ENCODE data around the gene HIGD2A. TPM values are rescaled to one million over a fixed set of nuclear protein-coding genes. Genes with fewer than 3 reads are reported as not detected.
"Not testable (repeated sequence)": the region's sequence is repeated elsewhere in the genome, so short reads cannot be mapped to it uniquely, and the experiment has no call there.

The HIGD2A gene
- total RNA-seq, 1 donor from 2014 or later = 210 TPM

- intact Hi-C loops (cut with DNase I) = no loop called here
- ATAC-seq (ENCODE audit: poor library complexity) (peak; percentile 43), DNase-seq (no peak)
These were observed 878 bp downstream of the HIGD2A start for GRCh38 chr5:176389135-176390123.

DNA sequence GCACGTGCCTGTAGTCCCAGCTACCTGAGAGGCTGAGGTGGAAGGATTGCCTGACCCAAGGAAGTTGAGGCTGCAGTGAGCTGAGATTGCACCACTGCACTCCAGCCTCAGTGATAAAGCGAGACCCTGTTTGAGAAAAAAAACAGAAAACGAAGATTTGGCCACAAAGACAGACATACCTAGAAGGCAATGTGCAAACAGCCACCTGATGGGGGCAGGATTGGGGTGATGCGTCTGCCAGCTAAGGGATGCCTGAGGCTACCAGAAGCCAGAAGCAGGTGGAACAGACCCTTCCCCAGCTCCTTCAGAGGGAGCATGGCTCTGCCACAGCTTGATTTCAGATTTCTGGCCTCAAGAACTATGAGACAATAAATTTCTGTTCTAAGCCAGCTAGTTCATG lies 2.9 kb downstream of the HIGD2A start:
- ATAC-seq (ENCODE audit: poor library complexity) = no peak
- no peak for DNase-seq
- intact Hi-C loops (cut with DNase I) = no loop called here

GRCh38 chr5:176391999-176392398 lies 3.4 kb downstream of the HIGD2A start:
- ATAC-seq (ENCODE audit: poor library complexity) = no peak
- intact Hi-C loops (cut with DNase I) = no loop called here
- no peak for DNase-seq

DNA sequence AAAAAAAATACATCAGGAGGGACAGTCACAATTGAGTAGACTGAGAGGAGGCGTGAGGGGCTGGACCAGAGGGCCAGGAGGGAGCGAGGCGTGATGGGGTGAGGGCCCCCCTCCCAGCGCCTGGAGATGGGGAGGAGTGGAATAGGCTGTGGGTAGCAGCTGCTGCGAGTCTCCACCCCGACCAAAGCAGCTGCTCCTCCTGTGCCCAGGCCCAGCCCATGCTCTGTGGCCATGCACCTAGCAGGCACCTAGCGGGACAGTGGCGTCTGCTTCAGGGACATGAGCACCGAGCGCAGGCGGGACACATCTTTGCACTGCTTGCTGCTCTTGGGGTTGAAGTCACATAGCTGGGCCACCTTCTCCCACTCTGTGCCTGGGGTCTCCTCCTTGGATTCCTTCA lies 4.0 kb downstream of the HIGD2A start:
- DNase-seq = no peak
- no peak for ATAC-seq (ENCODE audit: poor library complexity)
- intact Hi-C loops (cut with DNase I) = no loop called here

DNA sequence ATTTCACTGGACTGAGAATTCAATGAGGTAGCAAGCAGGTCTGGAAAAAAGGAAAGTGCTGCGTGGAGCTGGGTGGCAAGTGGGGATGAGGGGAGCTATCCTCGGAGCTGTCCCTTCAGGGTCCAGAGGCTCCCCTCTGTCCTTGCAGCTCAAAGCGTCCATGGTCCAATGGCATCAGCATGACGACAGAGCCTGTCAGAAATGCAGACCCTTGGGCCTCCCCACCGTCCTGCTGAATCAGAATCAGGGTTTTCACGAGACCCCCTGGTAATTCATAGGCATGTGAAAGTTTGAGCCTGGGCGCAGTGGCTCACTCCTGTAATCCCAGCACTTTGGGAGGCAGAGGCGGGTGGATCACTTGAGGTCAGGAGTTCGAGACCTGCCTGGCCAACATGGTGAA lies 5.5 kb downstream of the HIGD2A start:
- ATAC-seq (ENCODE audit: poor library complexity) = no peak
- intact Hi-C loops (cut with DNase I) = no loop called here
- no peak for DNase-seq

- ATAC-seq (ENCODE audit: poor library complexity) (peak; percentile 83), DNase-seq (peak; percentile 80)
- intact Hi-C loops (cut with DNase I) = no loop called here
These were observed 6.5 kb downstream of the HIGD2A start for GRCh38 chr5:176394881-176395675.

- ATAC-seq (ENCODE audit: poor library complexity) (no peak), DNase-seq (no peak)
- intact Hi-C loops (cut with DNase I) = no loop called here
These were observed 7.8 kb downstream of the HIGD2A start for GRCh38 chr5:176396330-176396729.

DNA sequence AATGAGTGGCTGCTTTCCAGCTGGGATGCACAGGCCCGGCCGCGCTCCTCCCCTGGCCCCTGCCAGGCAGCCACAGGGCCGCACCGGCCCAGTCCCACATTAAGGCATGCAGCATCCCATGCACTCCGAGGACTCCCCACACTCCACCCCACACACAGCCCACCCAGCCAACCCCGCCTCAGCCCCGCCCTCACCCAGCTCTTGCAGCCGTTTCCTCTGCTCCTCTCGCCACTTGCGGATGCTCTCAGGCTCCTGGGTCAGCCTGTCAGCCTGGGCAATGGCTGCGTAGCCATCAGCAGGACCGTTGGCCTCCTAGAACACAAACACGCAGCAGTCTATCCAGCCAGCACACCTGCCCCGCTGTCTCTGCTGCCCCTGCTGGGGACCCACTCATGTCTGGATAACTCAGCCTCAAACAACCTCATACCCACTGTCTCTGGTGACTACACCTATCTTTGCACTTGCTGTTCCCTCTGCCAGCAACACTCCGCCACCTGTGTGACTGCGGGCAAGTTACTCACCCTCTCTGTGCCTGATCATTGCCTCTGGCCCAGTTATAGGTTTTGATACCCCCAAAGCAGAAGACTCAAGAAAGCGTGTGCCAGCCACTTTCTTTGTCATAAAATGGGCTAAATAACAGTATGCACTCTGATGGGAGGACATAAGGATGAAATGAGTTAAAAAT lies 9.3 kb downstream of the HIGD2A start:
- intact Hi-C loops (cut with DNase I) = no loop called here
- ATAC-seq (ENCODE audit: poor library complexity) = no peak

DNA sequence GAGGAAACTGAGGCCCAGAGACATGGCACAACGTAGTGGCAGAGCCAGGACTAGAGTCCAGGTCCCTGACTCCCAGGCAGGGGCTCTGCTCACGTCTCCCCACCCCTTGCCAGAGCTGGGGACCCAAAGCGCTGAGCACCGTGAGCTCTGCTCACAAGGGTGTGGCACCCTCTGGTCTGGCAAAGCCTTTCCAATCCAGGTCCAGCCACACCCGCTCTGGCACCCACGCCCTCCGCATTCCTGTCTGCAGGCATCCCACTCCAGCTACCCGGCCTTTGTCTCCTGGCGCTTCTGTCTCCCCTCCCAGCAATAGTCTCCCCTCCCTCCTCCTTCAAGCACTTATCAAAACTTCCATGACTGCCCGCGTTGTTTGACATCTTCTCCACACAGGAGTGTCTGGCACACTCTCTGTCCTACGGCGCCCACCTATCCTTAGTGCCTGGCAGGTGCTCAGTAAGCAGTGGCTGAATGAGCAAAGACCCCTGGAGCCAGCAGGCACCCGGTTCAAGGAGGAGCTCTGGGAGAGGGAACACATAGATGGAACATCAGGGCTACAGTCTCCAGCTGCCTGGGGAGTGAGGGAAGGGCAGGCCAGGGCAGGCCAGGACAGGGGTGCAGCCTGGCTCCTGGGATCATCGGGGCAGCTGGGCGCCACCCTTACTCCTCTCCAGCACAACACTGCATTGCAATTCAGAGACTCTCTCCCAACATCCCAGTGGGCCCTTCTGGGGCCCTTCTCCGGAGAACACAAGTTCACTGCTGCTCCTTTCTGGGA lies 12.0 kb downstream of the HIGD2A start:
- peak; percentile 23 for ATAC-seq (ENCODE audit: poor library complexity)
- intact Hi-C loops (cut with DNase I) = no loop called here
- DNase-seq = no peak

More for the DNA sequence above, 9.3 kb downstream of the HIGD2A start:
- DNase-seq = no peak

GRCh38 chr5:176401281-176402205 lies 13.0 kb downstream of the HIGD2A start:
- DNase-seq (no peak), ATAC-seq (ENCODE audit: poor library complexity) (peak; percentile 35)
- intact Hi-C loops (cut with DNase I) = no loop called here

GRCh38 chr5:176405656-176406435 lies 17.3 kb downstream of the HIGD2A start:
- no peak for ATAC-seq (ENCODE audit: poor library complexity)
- no peak for DNase-seq
- intact Hi-C loops (cut with DNase I) = no loop called here

- no peak for DNase-seq
- ATAC-seq (ENCODE audit: poor library complexity) = no peak
- intact Hi-C loops (cut with DNase I) = no loop called here
These were observed 18.0 kb downstream of the HIGD2A start for GRCh38 chr5:176406436-176407052.

GRCh38 chr5:176407456-176408251 lies 19.1 kb downstream of the HIGD2A start:
- intact Hi-C loops (cut with DNase I) = no loop called here
- DNase-seq (no peak), ATAC-seq (ENCODE audit: poor library complexity) (peak; percentile 48)

GRCh38 chr5:176408252-176408573 lies 19.7 kb downstream of the HIGD2A start:
- DNase-seq; ATAC-seq (ENCODE audit: poor library complexity); intact Hi-C loops (cut with DNase I): not testable (repeated sequence)

- DNase-seq = no peak
- intact Hi-C loops (cut with DNase I) = no loop called here
- ATAC-seq (ENCODE audit: poor library complexity) = no peak
These were observed 20.0 kb downstream of the HIGD2A start for GRCh38 chr5:176408590-176408989.
